ENCODE measurements around the gene GNPDA1. TPM values are rescaled to one million over a fixed set of nuclear protein-coding genes. Genes with fewer than 3 reads are reported as not detected.

GNPDA1 gene
- polyA plus RNA-seq, 4 donors: 20.6 to 123 (median 31.0) TPM

GRCh38 chr5:142017832-142018427 lies 5.1 kb upstream of the GNPDA1 start:
- Histone ChIP-seq H3K36me3 (ENCODE audit: control insufficient read depth in 3 of 3, insufficient read depth in 2 of 3, low read depth in 1 of 3, low read length in 3 of 3) (no peaks in the 10 kb centered on the region), H3K27me3 (ENCODE audit: control insufficient read depth in 3 of 3, insufficient read depth in 3 of 3, low read length in 3 of 3) (no peaks in the 10 kb centered on the region), H3K9me3 (ENCODE audit: control insufficient read depth in 2 of 2, insufficient read depth in 1 of 2, low read depth in 1 of 2, low read length in 1 of 2) (no peaks in the 10 kb centered on the region), H3K27ac (ENCODE audit: low read depth in 1 of 3, low read length in 2 of 3) (no peak overlapping the region), H3K4me1 (ENCODE audit: control insufficient read depth in 3 of 3, insufficient read depth in 2 of 3, low read depth in 1 of 3, low read length in 2 of 3) (peaks cover 9 to 18% (median 17%) of the 10 kb centered on the region in 3 donors), H3K4me3 (ENCODE audit: low read depth in 1 of 3, low read length in 3 of 3) (no peak overlapping the region)
- 81 to 86% (median 84%) methylated on average over 5 of the region's 5 CpGs for WGBS, 3 donors
- DNase-seq (no peak), FAIRE-seq (no peak)

GRCh38 chr5:142016556-142016955 lies 3.7 kb upstream of the GNPDA1 start:
- no peak for DNase-seq
- Histone ChIP-seq H3K27ac (ENCODE audit: low read depth in 1 of 3, low read length in 2 of 3) (peak overlapping the region in 1 of 3 donors; percentile 43), H3K4me1 (ENCODE audit: control insufficient read depth in 3 of 3, insufficient read depth in 2 of 3, low read depth in 1 of 3, low read length in 2 of 3) (peaks cover 9 to 23% (median 22%) of the 10 kb centered on the region in 3 donors), H3K36me3 (ENCODE audit: control insufficient read depth in 3 of 3, insufficient read depth in 2 of 3, low read depth in 1 of 3, low read length in 3 of 3) (peaks cover 0 to 6% (median 0%) of the 10 kb centered on the region in 3 donors), H3K4me3 (ENCODE audit: low read depth in 1 of 3, low read length in 3 of 3) (no peak overlapping the region), H3K9me3 (ENCODE audit: control insufficient read depth in 2 of 2, insufficient read depth in 1 of 2, low read depth in 1 of 2, low read length in 1 of 2) (no peaks in the 10 kb centered on the region), H3K27me3 (ENCODE audit: control insufficient read depth in 3 of 3, insufficient read depth in 3 of 3, low read length in 3 of 3) (no peaks in the 10 kb centered on the region)
- WGBS, 3 donors: 75 to 85% (median 80%) methylated on average over 4 of the region's 4 CpGs
- FAIRE-seq: no peak

GRCh38 chr5:142015781-142016533 lies 3.1 kb upstream of the GNPDA1 start:
- DNase-seq: peak in 1 of 2 donors; percentile 36
- WGBS, 3 donors: 65 to 68% (median 68%) methylated on average over 6 of the region's 6 CpGs
- Histone ChIP-seq H3K27ac (ENCODE audit: low read depth in 1 of 3, low read length in 2 of 3) (peak overlapping the region in 2 of 3 donors; percentile 34 to 71), H3K27me3 (ENCODE audit: control insufficient read depth in 3 of 3, insufficient read depth in 3 of 3, low read length in 3 of 3) (no peaks in the 10 kb centered on the region), H3K36me3 (ENCODE audit: control insufficient read depth in 3 of 3, insufficient read depth in 2 of 3, low read depth in 1 of 3, low read length in 3 of 3) (peaks cover 0 to 8% (median 0%) of the 10 kb centered on the region in 3 donors), H3K9me3 (ENCODE audit: control insufficient read depth in 2 of 2, insufficient read depth in 1 of 2, low read depth in 1 of 2, low read length in 1 of 2) (no peaks in the 10 kb centered on the region), H3K4me3 (ENCODE audit: low read depth in 1 of 3, low read length in 3 of 3) (no peak overlapping the region), H3K4me1 (ENCODE audit: control insufficient read depth in 3 of 3, insufficient read depth in 2 of 3, low read depth in 1 of 3, low read length in 2 of 3) (peaks cover 9 to 23% (median 22%) of the 10 kb centered on the region in 3 donors)
- no peak for FAIRE-seq

- Histone ChIP-seq H3K27ac (ENCODE audit: low read depth in 1 of 3, low read length in 2 of 3) (peak overlapping the region in 2 of 3 donors; percentile 28 to 90), H3K4me3 (ENCODE audit: low read depth in 1 of 3, low read length in 3 of 3) (no peak overlapping the region), H3K9me3 (ENCODE audit: control insufficient read depth in 2 of 2, insufficient read depth in 1 of 2, low read depth in 1 of 2, low read length in 1 of 2) (no peaks in the 10 kb centered on the region), H3K27me3 (ENCODE audit: control insufficient read depth in 3 of 3, insufficient read depth in 3 of 3, low read length in 3 of 3) (no peaks in the 10 kb centered on the region), H3K36me3 (ENCODE audit: control insufficient read depth in 3 of 3, insufficient read depth in 2 of 3, low read depth in 1 of 3, low read length in 3 of 3) (peaks cover 0 to 16% (median 0%) of the 10 kb centered on the region in 3 donors), H3K4me1 (ENCODE audit: control insufficient read depth in 3 of 3, insufficient read depth in 2 of 3, low read depth in 1 of 3, low read length in 2 of 3) (peaks cover 9 to 23% (median 22%) of the 10 kb centered on the region in 3 donors)
- DNase-seq (peak; percentile 72 to 75), FAIRE-seq (no peak)
- 34 to 55% (median 41%) methylated on average over 7 of the region's 7 CpGs for WGBS, 3 donors
Observed at GRCh38 chr5:142014911-142015584, 2.2 kb upstream of the GNPDA1 start.

GRCh38 chr5:142013734-142014521 lies 1.1 kb upstream of the GNPDA1 start:
- H3K4me1 ChIP-seq (ENCODE audit: control insufficient read depth in 3 of 3, insufficient read depth in 2 of 3, low read depth in 1 of 3, low read length in 2 of 3): peaks cover 9 to 23% (median 22%) of the 10 kb centered on the region in 3 donors
- H3K4me3 ChIP-seq (ENCODE audit: low read depth in 1 of 3, low read length in 3 of 3): no peak overlapping the region
- peak; percentile 79 to 96 for DNase-seq
- 47 to 76% (median 59%) methylated on average over 16 of the region's 16 CpGs for WGBS, 3 donors
- H3K36me3 ChIP-seq (ENCODE audit: control insufficient read depth in 3 of 3, insufficient read depth in 2 of 3, low read depth in 1 of 3, low read length in 3 of 3): peaks cover 0 to 25% (median 0%) of the 10 kb centered on the region in 3 donors
- no peaks in the 10 kb centered on the region for H3K9me3 ChIP-seq (ENCODE audit: control insufficient read depth in 2 of 2, insufficient read depth in 1 of 2, low read depth in 1 of 2, low read length in 1 of 2)
- no peak for FAIRE-seq
- H3K27me3 ChIP-seq (ENCODE audit: control insufficient read depth in 3 of 3, insufficient read depth in 3 of 3, low read length in 3 of 3): no peaks in the 10 kb centered on the region
- H3K27ac ChIP-seq (ENCODE audit: low read depth in 1 of 3, low read length in 2 of 3): peak overlapping the region; percentile 87 to 90 (median 88)

DNA sequence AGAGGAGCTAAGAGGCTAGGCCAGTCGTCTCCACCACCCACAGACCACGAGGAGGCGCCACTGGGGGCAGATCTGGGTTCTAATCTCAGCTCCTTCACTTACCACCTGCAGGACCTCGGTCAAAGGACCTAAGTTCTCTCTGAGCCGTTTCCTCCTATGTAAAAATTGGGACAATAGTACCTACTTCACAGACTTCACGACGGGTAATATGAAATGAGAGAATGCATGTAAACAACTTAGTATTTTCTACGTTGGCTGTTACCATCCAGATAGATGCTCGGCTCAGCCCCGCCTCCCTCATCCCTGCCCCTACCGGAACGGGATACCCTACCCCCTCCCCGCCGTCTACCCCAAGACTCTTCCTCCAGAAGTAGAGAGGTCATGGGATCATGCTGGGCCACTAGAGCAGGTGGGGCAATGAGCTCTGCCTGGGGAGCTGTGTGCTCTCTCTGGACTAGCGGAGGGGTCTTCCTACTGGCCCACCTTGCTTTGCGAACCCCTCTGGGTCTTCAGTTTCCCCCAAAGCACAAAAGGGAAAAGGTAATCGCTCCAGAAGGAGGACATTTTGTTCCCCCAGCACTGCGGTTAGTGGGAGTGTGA lies 541 bp downstream of the GNPDA1 start:
- H3K27ac ChIP-seq (ENCODE audit: low read depth in 1 of 3, low read length in 2 of 3): peak overlapping the region; percentile 68 to 88 (median 88)
- no peak for FAIRE-seq

DNA sequence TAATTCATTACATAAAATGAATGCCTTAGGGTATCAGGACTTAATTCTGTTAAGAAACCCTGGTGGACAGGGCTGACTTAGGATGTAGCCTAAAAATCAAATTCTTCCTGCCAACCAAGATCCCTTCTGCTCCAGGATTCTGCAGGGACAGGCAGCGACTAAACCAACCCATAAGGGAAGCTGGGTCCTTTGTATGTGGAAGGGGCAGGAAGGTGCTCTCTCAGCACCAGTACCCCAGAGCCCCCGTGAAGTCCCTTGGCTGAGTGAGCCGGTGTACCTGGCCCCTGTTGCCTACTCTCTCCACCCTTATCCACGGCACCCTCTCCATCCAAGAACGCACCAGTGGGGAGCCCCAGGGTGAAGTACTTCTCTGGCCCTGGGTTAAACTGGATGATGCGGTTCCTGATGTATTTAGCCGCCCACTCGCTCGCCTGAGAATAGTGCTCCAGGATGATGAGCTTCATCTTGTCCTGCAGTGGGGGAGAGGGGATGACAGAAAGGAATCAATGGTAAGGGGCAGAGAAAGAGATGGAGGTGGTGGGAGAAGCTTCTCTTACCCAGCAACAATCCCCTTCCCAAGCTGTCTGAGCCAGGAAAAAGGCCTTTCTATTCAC lies 1.1 kb downstream of the GNPDA1 start:
- Histone ChIP-seq H3K36me3 (ENCODE audit: control insufficient read depth in 3 of 3, insufficient read depth in 2 of 3, low read depth in 1 of 3, low read length in 3 of 3) (peaks cover 0 to 35% (median 2%) of the 10 kb centered on the region in 3 donors), H3K4me1 (ENCODE audit: control insufficient read depth in 3 of 3, insufficient read depth in 2 of 3, low read depth in 1 of 3, low read length in 2 of 3) (peaks cover 7 to 23% (median 22%) of the 10 kb centered on the region in 3 donors), H3K4me3 (ENCODE audit: low read depth in 1 of 3, low read length in 3 of 3) (peak overlapping the region in 2 of 3 donors; percentile 76 to 78), H3K9me3 (ENCODE audit: control insufficient read depth in 2 of 2, insufficient read depth in 1 of 2, low read depth in 1 of 2, low read length in 1 of 2) (no peaks in the 10 kb centered on the region), H3K27ac (ENCODE audit: low read depth in 1 of 3, low read length in 2 of 3) (peak overlapping the region in 1 of 3 donors; percentile 19), H3K27me3 (ENCODE audit: control insufficient read depth in 3 of 3, insufficient read depth in 3 of 3, low read length in 3 of 3) (no peaks in the 10 kb centered on the region)
- DNase-seq (no peak), FAIRE-seq (no peak)
- 93 to 96% (median 95%) methylated on average over 9 of the region's 9 CpGs for WGBS, 3 donors

More for the DNA sequence above, 541 bp downstream of the GNPDA1 start:
- WGBS, 3 donors: 7 to 14% (median 12%) methylated on average over 17 to 18 of the region's 18 CpGs
- H3K36me3 ChIP-seq (ENCODE audit: control insufficient read depth in 3 of 3, insufficient read depth in 2 of 3, low read depth in 1 of 3, low read length in 3 of 3): peaks cover 0 to 34% (median under 1%) of the 10 kb centered on the region in 3 donors
- peak overlapping the region; percentile 33 to 78 (median 76) for H3K4me3 ChIP-seq (ENCODE audit: low read depth in 1 of 3, low read length in 3 of 3)
- H3K27me3 ChIP-seq (ENCODE audit: control insufficient read depth in 3 of 3, insufficient read depth in 3 of 3, low read length in 3 of 3): no peaks in the 10 kb centered on the region
- peaks cover 7 to 23% (median 22%) of the 10 kb centered on the region in 3 donors for H3K4me1 ChIP-seq (ENCODE audit: control insufficient read depth in 3 of 3, insufficient read depth in 2 of 3, low read depth in 1 of 3, low read length in 2 of 3)
- peak; percentile 54 to 56 for DNase-seq
- no peaks in the 10 kb centered on the region for H3K9me3 ChIP-seq (ENCODE audit: control insufficient read depth in 2 of 2, insufficient read depth in 1 of 2, low read depth in 1 of 2, low read length in 1 of 2)

All from small intestine (tissue), 7 donors.